ENCODE data around the gene PLEKHO2. TPM values are rescaled to one million over a fixed set of nuclear protein-coding genes. Genes with fewer than 3 reads are reported as not detected.

Gene PLEKHO2
- total and polyA plus RNA-seq, 2 of the 13 experiments (the other 11 are each of a cell fraction or from before 2014, with no cell fraction given), result 3.8 to 4.8 TPM

DNA sequence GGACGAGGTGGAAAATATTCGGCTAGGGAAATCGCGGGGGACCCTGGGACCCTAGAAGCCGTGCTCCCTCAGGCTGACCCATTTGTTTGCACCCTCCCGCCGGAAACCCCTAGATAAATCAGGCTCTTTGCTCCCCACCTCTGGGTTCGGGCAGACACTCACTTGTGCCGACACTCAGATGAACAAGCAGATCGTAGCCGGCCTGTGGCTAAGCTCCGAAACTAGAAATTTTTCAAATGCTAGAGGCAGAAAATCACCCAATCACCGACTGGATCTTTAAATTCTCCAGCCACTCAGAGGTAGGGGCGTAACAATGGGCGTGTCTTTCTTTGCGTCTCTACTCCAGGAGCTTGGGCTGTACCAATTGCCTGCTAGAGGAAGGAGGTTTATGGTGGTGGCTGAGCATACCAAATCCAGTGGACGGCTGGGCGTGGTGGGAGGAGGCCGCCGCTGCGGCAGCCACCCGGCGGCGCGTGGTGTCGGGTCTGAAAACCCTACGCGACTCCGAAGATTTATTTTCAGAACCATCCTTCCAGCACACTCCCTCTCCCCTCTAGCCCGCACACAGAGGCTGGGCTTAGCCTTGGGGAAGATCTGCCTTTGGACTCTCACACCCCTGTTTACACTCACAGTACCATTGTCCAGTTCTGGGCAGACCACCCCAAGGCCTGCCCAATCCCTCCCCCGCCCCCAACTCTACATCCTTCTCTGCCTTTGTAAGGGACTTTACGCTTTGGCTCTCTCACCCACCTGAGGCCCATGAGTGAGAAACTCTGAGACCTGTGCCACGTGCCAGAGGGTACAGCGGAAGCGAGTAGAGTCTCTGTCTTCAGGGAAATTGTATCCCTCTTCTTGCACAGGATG is 16.1 kb upstream of the PLEKHO2 start, which contains the start of gene PIF1 (continued):
- TF ChIP-seq, protein P1, sequence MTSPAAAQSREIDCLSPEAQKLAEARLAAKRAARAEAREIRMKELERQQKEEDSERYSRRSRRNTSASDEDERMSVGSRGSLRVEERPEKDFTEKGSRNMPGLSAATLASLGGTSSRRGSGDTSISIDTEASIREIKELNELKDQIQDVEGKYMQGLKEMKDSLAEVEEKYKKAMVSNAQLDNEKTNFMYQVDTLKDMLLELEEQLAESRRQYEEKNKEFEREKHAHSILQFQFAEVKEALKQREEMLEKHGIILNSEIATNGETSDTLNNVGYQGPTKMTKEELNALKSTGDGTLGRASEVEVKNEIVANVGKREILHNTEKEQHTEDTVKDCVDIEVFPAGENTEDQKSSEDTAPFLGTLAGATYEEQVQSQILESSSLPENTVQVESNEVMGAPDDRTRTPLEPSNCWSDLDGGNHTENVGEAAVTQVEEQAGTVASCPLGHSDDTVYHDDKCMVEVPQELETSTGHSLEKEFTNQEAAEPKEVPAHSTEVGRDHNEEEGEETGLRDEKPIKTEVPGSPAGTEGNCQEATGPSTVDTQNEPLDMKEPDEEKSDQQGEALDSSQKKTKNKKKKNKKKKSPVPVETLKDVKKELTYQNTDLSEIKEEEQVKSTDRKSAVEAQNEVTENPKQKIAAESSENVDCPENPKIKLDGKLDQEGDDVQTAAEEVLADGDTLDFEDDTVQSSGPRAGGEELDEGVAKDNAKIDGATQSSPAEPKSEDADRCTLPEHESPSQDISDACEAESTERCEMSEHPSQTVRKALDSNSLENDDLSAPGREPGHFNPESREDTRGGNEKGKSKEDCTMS (CRISPR knock-in tag; conservative IDR thresholded peaks at IDR 0.05), result no peak
- TF ChIP-seq ZNF816 (CRISPR knock-in tag; IDR thresholded peaks at IDR 0.05; ENCODE audit: borderline replicate concordance) (peak; percentile 75; the same call in 1 of the 2 replicates), NFYB (CRISPR knock-in tag; IDR thresholded peaks at IDR 0.05) (peak; percentile 89), TMF1 (CRISPR knock-in tag; IDR thresholded peaks at IDR 0.05; ENCODE audit: low read depth) (no peak), FOXC1 (CRISPR knock-in tag; IDR thresholded peaks at IDR 0.05; ENCODE audit: borderline replicate concordance) (peak; percentile 81), FOXA3 (CRISPR knock-in tag; IDR thresholded peaks at IDR 0.05) (peak; percentile 85), SUZ12 (IDR thresholded peaks at IDR 0.05; ENCODE audit: low read depth, low read length) (no peak), ZNF761 (CRISPR knock-in tag; conservative IDR thresholded peaks at IDR 0.05) (0 out of 2 replicates have a peak, but pooled peaks have one; percentile 65), PAF1 (CRISPR knock-in tag; IDR thresholded peaks at IDR 0.05) (no peak), ZNF501 (CRISPR knock-in tag; IDR thresholded peaks at IDR 0.05) (peak; percentile 93), MTA3 (CRISPR knock-in tag; IDR thresholded peaks at IDR 0.05) (no peak), ZNF12 (CRISPR knock-in tag; IDR thresholded peaks at IDR 0.05) (peak; percentile 26; the same call in 1 of the 2 replicates), TP53 (CRISPR knock-in tag; conservative IDR thresholded peaks at IDR 0.05) (no peak), FIP1L1 (IDR thresholded peaks at IDR 0.05; ENCODE audit: borderline replicate concordance, insufficient read depth, low read depth, low read length) (no peak), ZNF510 (CRISPR knock-in tag; IDR thresholded peaks at IDR 0.05; ENCODE audit: low read depth) (no peak), ZNF781 (CRISPR knock-in tag; IDR thresholded peaks at IDR 0.05; ENCODE audit: borderline replicate concordance, not compliant biosample characterization) (peak; percentile 91), NFIC (IDR thresholded peaks at IDR 0.05; ENCODE audit: low read length) (peak; percentile 46; the same call in 1 of the 2 replicates), ATF1 (CRISPR knock-in tag; IDR thresholded peaks at IDR 0.05) (peak; percentile 65), RFX5 (IDR thresholded peaks at IDR 0.05; ENCODE audit: low read depth, low read length) (no peak), JUNB (CRISPR knock-in tag; IDR thresholded peaks at IDR 0.05; ENCODE audit: borderline replicate concordance) (no peak), SNAI1 (CRISPR knock-in tag; IDR thresholded peaks at IDR 0.05; ENCODE audit: borderline replicate concordance) (0 out of 2 replicates have a peak, but pooled peaks have one; percentile 59), ZNF660 (CRISPR knock-in tag; IDR thresholded peaks at IDR 0.05; ENCODE audit: borderline replicate concordance, low read depth) (no peak), ZC3H4 (CRISPR knock-in tag; IDR thresholded peaks at IDR 0.05; ENCODE audit: borderline replicate concordance) (peak; percentile 62), ARID2 (CRISPR knock-in tag; IDR thresholded peaks at IDR 0.05; ENCODE audit: borderline replicate concordance) (no peak), REL (CRISPR knock-in tag; conservative IDR thresholded peaks at IDR 0.05) (no peak), MEIS1 (CRISPR knock-in tag; IDR thresholded peaks at IDR 0.05; ENCODE audit: borderline replicate concordance) (no peak; the same call in 1 of the 2 replicates), ZFY (CRISPR knock-in tag; IDR thresholded peaks at IDR 0.05) (peak; percentile 75)
- TF ChIP-seq, protein P2, sequence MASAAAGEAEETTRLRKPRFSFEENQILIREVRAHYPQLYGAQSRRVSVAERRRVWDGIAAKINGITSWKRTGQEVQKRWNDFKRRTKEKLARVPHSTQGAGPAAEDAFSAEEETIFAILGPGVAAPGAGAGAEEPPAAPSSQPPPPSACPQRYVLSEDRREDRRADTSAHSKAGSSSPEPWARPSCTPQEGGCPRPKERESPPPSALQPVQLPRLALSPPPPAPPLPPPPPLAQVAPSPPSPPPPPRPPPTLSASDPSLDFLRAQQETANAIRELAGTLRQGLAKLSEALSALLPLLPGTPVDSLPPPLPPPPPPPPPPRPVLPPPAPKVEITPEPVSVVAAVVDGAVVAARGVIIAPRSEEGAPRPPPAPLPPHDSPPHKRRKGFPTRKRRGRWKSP (CRISPR knock-in tag; IDR thresholded peaks at IDR 0.05), result peak; percentile 76; the same call in 1 of the 2 replicates
